RWPE2 (cell line): ENCODE data around the gene HOXA9.
A peak's percentile ranks its signal among the peaks of the same experiment; 100 is the strongest.

Experiments used
- ATAC-seq: fragments of 200-7000 bp; cut with Tn5 transposase; 3 replicates; pipeline ENCODE4 v1.9.1; 2021; ENCODE audit warnings: low read depth
- DNase-seq: peaks from one replicate; pipeline ENCODE4 v3.0.0-alpha.2; 2020; ENCODE audit warnings: low spot score
- H3K27ac ChIP-seq: fragments of 450-650 bp; 2 replicates; pipeline ENCODE4 v1.5.1; 2017; ENCODE audit warnings: mild to moderate bottlenecking; ENCODE audit not compliant: poor library complexity, severe bottlenecking
- H3K27me3 ChIP-seq: fragments of 250-450 bp; sonication (Bioruptor Pico); 2 replicates; pipeline ENCODE4 v1.5.1; 2021; ENCODE audit warnings: mild to moderate bottlenecking, moderate library complexity; ENCODE audit not compliant: insufficient read depth, poor library complexity, severe bottlenecking
- H3K36me3 ChIP-seq: fragments of 250-450 bp; sonication (Bioruptor Pico); 2 replicates; pipeline ENCODE4 v1.5.1; 2020; ENCODE audit warnings: low read depth, mild to moderate bottlenecking, moderate library complexity
- H3K4me1 ChIP-seq: fragments of 250-450 bp; sonication (Bioruptor Pico); 2 replicates; pipeline ENCODE4 v1.5.1; 2021; ENCODE audit warnings: mild to moderate bottlenecking, moderate library complexity; ENCODE audit not compliant: insufficient read depth, poor library complexity, severe bottlenecking
- H3K4me3 ChIP-seq: fragments of 250-450 bp; sonication (Bioruptor Pico); 2 replicates; pipeline ENCODE4 v1.5.1; 2021; ENCODE audit warnings: mild to moderate bottlenecking, moderate library complexity; ENCODE audit not compliant: severe bottlenecking
- H3K9me3 ChIP-seq: fragments of 250-450 bp; sonication (Bioruptor Pico); 2 replicates; pipeline ENCODE4 v1.5.1; 2021; ENCODE audit warnings: mild to moderate bottlenecking, moderate library complexity; ENCODE audit not compliant: severe bottlenecking
- TF ChIP-seq, protein P1 (sequence below): fragments of 450-650 bp; IDR thresholded peaks from one replicate; pipeline ENCODE4 v1.5.1; 2017; ENCODE audit warnings: mild to moderate bottlenecking, moderate library complexity; ENCODE audit not compliant: poor library complexity, severe bottlenecking

HOXA9 gene

DNA sequence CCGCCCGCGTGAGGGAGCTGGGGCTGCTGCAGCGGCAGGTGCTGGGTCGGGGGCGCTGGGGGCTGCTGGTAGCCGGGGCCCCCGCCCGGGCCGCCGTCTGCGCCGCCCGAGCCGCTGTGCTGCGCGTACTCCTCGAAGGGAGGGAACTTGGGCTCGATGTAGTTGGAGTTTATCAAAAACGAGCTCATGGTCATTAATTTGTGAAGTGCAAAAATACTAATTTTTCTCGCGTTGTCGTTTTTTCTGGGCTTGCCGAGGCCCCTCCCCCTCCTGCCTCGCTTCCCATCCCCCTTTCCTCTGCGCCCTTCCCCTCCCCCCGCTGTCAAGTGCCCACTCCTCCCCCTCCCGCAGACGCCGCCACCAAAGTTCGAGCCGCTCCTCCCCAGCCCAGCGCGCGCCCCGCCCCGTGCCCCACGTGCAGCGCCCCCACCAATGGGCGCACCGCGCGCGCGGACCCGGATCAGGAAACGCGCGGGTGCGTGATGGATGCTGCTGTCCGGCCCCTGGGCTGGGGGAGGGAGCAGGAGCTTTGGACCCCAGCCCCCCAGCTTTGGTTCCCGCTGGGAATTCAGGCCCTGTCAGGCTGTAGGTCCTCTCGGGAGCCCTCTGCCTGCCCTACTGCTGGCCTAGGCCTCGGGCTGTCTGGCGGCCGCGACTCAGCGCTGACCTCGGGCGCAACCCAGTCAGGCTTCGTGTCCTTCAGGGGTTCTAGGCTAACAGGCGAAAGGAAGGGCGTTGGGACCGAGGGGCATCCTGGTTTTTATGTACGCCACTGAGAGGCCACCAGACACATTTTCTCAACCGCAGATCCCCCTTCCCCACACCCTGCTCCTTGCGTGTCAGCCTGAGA, 34.6 kb downstream of the HOXA9 start, which contains the start of gene HOXA4:
TSS of gene HOXA4 (minus strand) at position 218 of the 850 bp plus-strand sequence. CDS start at position 194, 24 bp downstream.
- Histone ChIP-seq H3K36me3 (no peaks in the 10 kb centered on the region), H3K9me3 (no peaks in the 10 kb centered on the region), H3K27ac (peak within 1 kb of the TSS; percentile 62), H3K4me3 (peak within 1 kb of the TSS; percentile 61), H3K27me3 (no peaks in the 10 kb centered on the region), H3K4me1 (peaks cover 21% of the 10 kb centered on the region)
- DNase-seq = peak; percentile 95
- ATAC-seq = peak; percentile 88
- TF ChIP-seq, protein P1, sequence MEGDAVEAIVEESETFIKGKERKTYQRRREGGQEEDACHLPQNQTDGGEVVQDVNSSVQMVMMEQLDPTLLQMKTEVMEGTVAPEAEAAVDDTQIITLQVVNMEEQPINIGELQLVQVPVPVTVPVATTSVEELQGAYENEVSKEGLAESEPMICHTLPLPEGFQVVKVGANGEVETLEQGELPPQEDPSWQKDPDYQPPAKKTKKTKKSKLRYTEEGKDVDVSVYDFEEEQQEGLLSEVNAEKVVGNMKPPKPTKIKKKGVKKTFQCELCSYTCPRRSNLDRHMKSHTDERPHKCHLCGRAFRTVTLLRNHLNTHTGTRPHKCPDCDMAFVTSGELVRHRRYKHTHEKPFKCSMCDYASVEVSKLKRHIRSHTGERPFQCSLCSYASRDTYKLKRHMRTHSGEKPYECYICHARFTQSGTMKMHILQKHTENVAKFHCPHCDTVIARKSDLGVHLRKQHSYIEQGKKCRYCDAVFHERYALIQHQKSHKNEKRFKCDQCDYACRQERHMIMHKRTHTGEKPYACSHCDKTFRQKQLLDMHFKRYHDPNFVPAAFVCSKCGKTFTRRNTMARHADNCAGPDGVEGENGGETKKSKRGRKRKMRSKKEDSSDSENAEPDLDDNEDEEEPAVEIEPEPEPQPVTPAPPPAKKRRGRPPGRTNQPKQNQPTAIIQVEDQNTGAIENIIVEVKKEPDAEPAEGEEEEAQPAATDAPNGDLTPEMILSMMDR = no peak

DNA sequence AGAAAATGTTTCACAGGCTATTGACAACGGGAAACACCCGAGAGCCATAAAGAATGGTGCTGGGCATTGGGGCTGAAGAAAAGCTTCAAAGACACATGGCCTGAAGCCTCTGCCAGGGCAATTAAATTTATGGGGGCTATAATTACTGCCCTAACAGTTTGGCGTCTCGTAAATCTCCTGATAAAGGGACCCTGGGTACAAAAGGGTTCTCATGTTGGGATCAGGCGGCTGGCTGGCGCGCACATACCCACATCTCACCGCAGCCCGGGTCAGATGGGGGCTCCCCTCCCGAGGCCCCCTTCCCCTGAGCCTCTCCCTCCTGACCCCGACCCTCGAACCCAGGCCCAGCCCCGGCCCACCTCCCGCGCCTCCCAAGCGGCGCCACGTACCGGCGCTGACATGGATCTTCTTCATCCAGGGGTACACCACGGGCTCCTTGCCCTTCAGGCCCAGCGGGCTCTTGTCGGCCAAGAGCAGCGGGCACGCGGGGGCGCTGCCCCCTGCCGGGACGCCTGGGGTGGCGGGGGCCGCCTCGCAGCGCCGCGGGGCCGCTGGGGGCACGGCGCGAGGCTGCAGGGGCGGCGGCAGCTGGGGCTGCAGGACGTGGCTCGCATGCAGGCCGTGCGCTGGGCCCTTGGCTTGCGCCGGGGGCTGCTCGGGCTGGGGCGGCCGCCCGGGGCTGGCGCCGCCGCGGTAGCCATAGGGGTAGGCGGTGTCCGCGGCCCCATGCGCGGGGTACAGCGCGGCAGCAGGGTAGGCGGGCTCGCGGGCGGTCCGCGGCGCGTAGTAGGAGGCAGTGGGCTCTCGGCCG, 35.4 kb downstream of the HOXA9 start:
- no peaks in the 10 kb centered on the region for H3K9me3 ChIP-seq
- no peaks in the 10 kb centered on the region for H3K36me3 ChIP-seq
- peak overlapping the region; percentile 61 for H3K4me3 ChIP-seq
- H3K4me1 ChIP-seq = peaks cover 13% of the 10 kb centered on the region
- DNase-seq = no peak
- TF ChIP-seq, protein P1 = peak; percentile 77
- no peaks in the 10 kb centered on the region for H3K27me3 ChIP-seq
- H3K27ac ChIP-seq = peak overlapping the region; percentile 62
- peak; percentile 47 for ATAC-seq

DNA sequence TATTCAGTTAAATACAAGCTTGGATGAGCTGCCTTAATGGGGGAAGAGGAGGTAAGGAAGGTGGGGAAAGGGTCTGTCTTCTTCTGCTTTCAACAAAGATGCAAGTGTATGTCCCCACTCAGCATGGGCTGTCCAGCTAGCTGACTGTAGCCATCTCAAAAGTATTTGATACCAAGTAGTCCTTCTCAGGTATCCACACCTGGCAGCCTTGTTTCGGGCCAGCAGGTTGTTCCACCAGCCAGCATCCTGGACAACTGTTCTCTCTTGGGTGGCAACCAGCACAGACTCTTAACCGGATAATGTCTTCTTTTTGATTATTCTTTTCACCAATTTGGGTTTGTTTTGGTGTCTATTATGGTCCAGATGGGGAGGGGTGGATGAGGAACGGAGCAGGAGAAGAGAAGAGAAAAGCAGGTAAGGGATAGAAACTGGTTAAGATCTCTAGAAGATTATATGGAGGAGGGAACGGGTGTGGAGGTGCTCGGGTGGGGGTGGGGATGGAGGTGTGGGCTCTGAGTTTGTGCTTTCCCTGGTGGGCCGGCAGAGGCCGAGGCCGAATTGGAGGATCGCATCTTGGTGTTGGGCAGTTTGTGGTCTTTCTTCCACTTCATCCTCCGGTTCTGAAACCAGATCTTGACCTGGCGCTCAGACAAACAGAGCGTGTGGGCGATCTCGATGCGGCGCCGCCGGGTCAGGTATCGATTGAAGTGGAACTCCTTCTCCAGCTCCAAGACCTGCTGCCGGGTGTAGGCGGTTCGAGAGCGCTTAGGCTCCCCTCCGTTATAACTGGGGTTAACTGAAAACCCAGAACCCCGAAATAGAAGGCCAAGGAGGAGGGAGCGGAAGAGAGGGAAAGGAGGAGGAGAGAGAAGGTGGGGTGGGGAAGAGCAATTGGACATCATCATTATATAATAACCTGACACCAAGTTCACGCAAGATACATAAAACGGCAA, 36.3 kb downstream of the HOXA9 start:
- H3K27me3 ChIP-seq = no peaks in the 10 kb centered on the region
- no peak overlapping the region for H3K27ac ChIP-seq

DNA sequence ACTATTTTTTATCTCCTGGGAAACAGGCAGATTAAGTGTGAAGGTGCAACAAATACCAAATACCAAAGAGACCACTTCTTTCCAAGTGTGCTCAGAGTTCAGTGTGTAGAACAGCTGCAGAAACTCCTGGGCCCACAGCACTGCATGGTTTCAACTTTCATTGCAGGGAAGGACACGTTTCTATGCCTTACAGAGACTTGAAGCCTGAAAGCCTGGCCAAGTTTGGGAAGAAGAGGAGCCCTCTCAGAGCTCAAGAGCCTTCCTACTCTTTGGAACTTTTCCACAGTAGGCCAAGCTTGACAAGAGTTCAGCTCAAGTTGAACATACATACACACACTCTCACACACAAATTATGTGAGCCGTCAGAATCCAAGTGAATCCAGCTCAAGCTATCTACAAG, 37.3 kb downstream of the HOXA9 start:
- TF ChIP-seq, protein P1 = no peak
- H3K4me3 ChIP-seq = no peak overlapping the region
- peaks cover 4% of the 10 kb centered on the region for H3K4me1 ChIP-seq
- ATAC-seq = no peak
- no peak overlapping the region for H3K27ac ChIP-seq
- no peaks in the 10 kb centered on the region for H3K9me3 ChIP-seq
- H3K27me3 ChIP-seq = no peaks in the 10 kb centered on the region
- DNase-seq = no peak
- no peaks in the 10 kb centered on the region for H3K36me3 ChIP-seq

More for the DNA sequence above, 36.3 kb downstream of the HOXA9 start:
- H3K4me3 ChIP-seq = no peak overlapping the region
- H3K4me1 ChIP-seq = peaks cover 6% of the 10 kb centered on the region
- DNase-seq (no peak), ATAC-seq (no peak)
- no peaks in the 10 kb centered on the region for H3K9me3 ChIP-seq
- TF ChIP-seq, protein P1 = no peak
- no peaks in the 10 kb centered on the region for H3K36me3 ChIP-seq
